GM12878 (cell line): ENCODE measurements around the gene CCDC47. TPM values are rescaled to one million over a fixed set of nuclear protein-coding genes. Genes with fewer than 3 reads are reported as not detected.
A peak's percentile ranks its signal among the peaks of the same experiment; 100 is the strongest.

ENCODE experiments used
- ATAC-seq: fragments of 200-7000 bp; cut with Tn5 transposase; 3 replicates; pipeline ENCODE4 v1.9.1; 2020; ENCODE audit warnings: mild to moderate bottlenecking, moderate library complexity
- BruUV-seq: library from RNA; stranded (reverse); fragments of 400-500 nt; replicated peaks from 2 replicates; lab custom pipeline; 2021; lab: Mats Ljungman, UMichigan
- CTCF ChIA-PET: fragments of 300-600 bp; sonication (Branson Sonifier 250); formaldehyde crosslinking; extraction: SDS; loops from one replicate; lab custom pipeline; 2021; ENCODE audit warnings: inconsistent platforms; lab: Yijun Ruan, JAX
- POLR2A ChIA-PET: fragments of 350-600 bp; formaldehyde crosslinking; extraction: SDS; loops from one replicate; lab custom pipeline; 2021; ENCODE audit warnings: inconsistent platforms; lab: Charles Lee
- RAD21 ChIA-PET: fragments of 300-600 bp; sonication (Branson Sonifier 250); formaldehyde crosslinking; loops from one replicate; lab custom pipeline; 2023; ENCODE audit warnings: antibody characterized with exemption; ENCODE audit not compliant: unreplicated experiment; lab: Charles Lee
- SMC1A ChIA-PET: fragments of 300-600 bp; sonication (Branson Sonifier 250); formaldehyde crosslinking; loops from one replicate; lab custom pipeline; 2023; ENCODE audit not compliant: unreplicated experiment, uncharacterized antibody; lab: Charles Lee
- DNase-seq: peaks from one replicate; pipeline ENCODE4 v3.0.0-alpha.2; 2011; ENCODE audit warnings: low read depth, low spot score
- FAIRE-seq: peaks from 3 replicates; lab custom pipeline; 2011; peaks lifted over from hg19 to GRCh38; lab: Jason Lieb, UNC
- H2AFZ ChIP-seq: 2 replicates; pipeline ENCODE4 v1.6.0; 2011; ENCODE audit warnings: low read depth, low read length, control low read depth; ENCODE audit not compliant: control insufficient read depth
- H3K27ac ChIP-seq: 2 replicates; pipeline ENCODE4 v1.5.1; 2011; ENCODE audit warnings: control low read depth; ENCODE audit not compliant: control insufficient read depth, insufficient read depth
- H3K27me3 ChIP-seq, 2 experiments: replicated peaks in 1 of 2; 2 replicates each; pipeline versions ENCODE4 v1.6.0 to v1.6.1; 2011; ENCODE audit warnings: low read length in 1 of 2; ENCODE audit not compliant: control insufficient read depth in 2 of 2, insufficient read depth in 2 of 2
- H3K36me3 ChIP-seq, 2 experiments: 2 replicates each; pipeline ENCODE4 v1.5.1; 2011; ENCODE audit warnings: low read length in 1 of 2; ENCODE audit not compliant: control insufficient read depth in 2 of 2, insufficient read depth in 2 of 2
- H3K4me1 ChIP-seq: 2 replicates; pipeline ENCODE4 v1.6.1; 2011; ENCODE audit warnings: mild to moderate bottlenecking, low read length, moderate library complexity, mixed read lengths; ENCODE audit not compliant: control insufficient read depth, insufficient read depth
- H3K4me2 ChIP-seq: 2 replicates; pipeline ENCODE4 v1.6.0; 2011; ENCODE audit warnings: control low read depth; ENCODE audit not compliant: control insufficient read depth, insufficient read depth
- H3K4me3 ChIP-seq: fragments of 200-600 bp; sonication (generic); 2 replicates; pipeline ENCODE4 v1.5.1; 2016
- H3K79me2 ChIP-seq: 2 replicates; pipeline ENCODE4 v1.6.0; 2011; ENCODE audit warnings: low read length; ENCODE audit not compliant: control insufficient read depth, insufficient read depth
- H3K9ac ChIP-seq: 2 replicates; pipeline ENCODE4 v1.8.0; 2011; ENCODE audit warnings: low read length, control low read depth, mixed read lengths; ENCODE audit not compliant: control insufficient read depth, insufficient read depth
- H3K9me3 ChIP-seq: replicated peaks from 3 replicates; pipeline ENCODE4 v1.5.1; 2011; ENCODE audit warnings: mild to moderate bottlenecking, low read length; ENCODE audit not compliant: control insufficient read depth, insufficient read depth
- H4K20me1 ChIP-seq: 2 replicates; pipeline ENCODE4 v1.6.0; 2011; ENCODE audit not compliant: control insufficient read depth, insufficient read depth
- ATF2 ChIP-seq: IDR thresholded peaks from 2 replicates; pipeline ENCODE4 v1.6.1; 2012; ENCODE audit warnings: low read length, inconsistent platforms
- BMI1 ChIP-seq: fragments of 450-650 bp; IDR thresholded peaks from 2 replicates; pipeline ENCODE4 v1.6.1; 2016; ENCODE audit warnings: mild to moderate bottlenecking, moderate library complexity, borderline replicate concordance
- HDAC2 ChIP-seq: fragments of 200-600 bp; sonication (generic); IDR thresholded peaks from 2 replicates; pipeline ENCODE4 v1.6.1; 2017
- NFIC ChIP-seq: IDR thresholded peaks from 2 replicates; pipeline ENCODE4 v1.6.1; 2012; ENCODE audit warnings: low read depth, mild to moderate bottlenecking, inconsistent platforms, low read length, moderate library complexity
- NFYB ChIP-seq: IDR thresholded peaks from 2 replicates; pipeline ENCODE4 v1.6.1; 2011; ENCODE audit warnings: low read depth, mild to moderate bottlenecking, low read length, improper control_type of control experiment, moderate library complexity; ENCODE audit not compliant: insufficient read depth
- POLR2A ChIP-seq: IDR thresholded peaks from 2 replicates; pipeline ENCODE4 v1.6.1; 2011; ENCODE audit warnings: low read depth, mild to moderate bottlenecking, low read length
- POLR2AphosphoS5 ChIP-seq: IDR thresholded peaks from 2 replicates; pipeline ENCODE4 v1.6.1; 2011; ENCODE audit warnings: mild to moderate bottlenecking, low read length, inconsistent platforms
- PRDM15 ChIP-seq: fragments of 450-650 bp; formaldehyde crosslinking; IDR thresholded peaks from 2 replicates; pipeline ENCODE4 v1.4.0; 2020; ENCODE audit warnings: mild to moderate bottlenecking, moderate library complexity
- SMC3 ChIP-seq: IDR thresholded peaks from 2 replicates; pipeline ENCODE4 v1.6.1; 2011; ENCODE audit warnings: low read length, improper control_type of control experiment, borderline replicate concordance
- TCF7 ChIP-seq: IDR thresholded peaks from 2 replicates; pipeline ENCODE4 v1.6.1; 2014; ENCODE audit warnings: antibody characterized with exemption, borderline replicate concordance
- ZNF592 ChIP-seq: fragments of 450-650 bp; IDR thresholded peaks from 2 replicates; pipeline ENCODE4 v1.6.1; 2017; ENCODE audit warnings: mild to moderate bottlenecking, moderate library complexity
- WGBS: methylation state at CpG from one replicate; pipeline ENCODE4 v1.1.6; 2016; ENCODE audit warnings: low lambda C conversion rate; ENCODE audit not compliant: insufficient replicate concordance, insufficient coverage; ENCODE audit errors: missing lambda C conversion rate; 5-methylcytosine and 5-hydroxymethylcytosine counted together
- in situ Hi-C: fragments of 300-500 bp; cut with MboI; formaldehyde crosslinking; loops from 9 replicates; pipeline ENCODE4 v1.14.3; 2018; ENCODE audit warnings: mixed read lengths
- intact Hi-C: fragments of 100-400 bp; cut with micrococcal nuclease; formaldehyde crosslinking; loops from one replicate; pipeline ENCODE4 v1.14.2; 2022; ENCODE audit not compliant: unreplicated experiment
- polyA plus RNA-seq, 11 experiments: library from polyadenylated mRNA; depleted of rRNA in 4 of 11; unstranded in 6 of 11; stranded (reverse) in 5 of 11; fragments of >200 nt; fragmentation: Nextera tagmentation in 4 of 11; fragmentation: Illumina TruSeq in 1 of 11; extraction: Ambion mirVana in 4 of 11; extraction: Trizol in 1 of 11; gene quantifications; 1 replicate in 1 of 11; 2 replicates in 10 of 11; pipeline versions ENCODE4 v1.2.1 to v1.2.3, GENCODE V29; 2011 to 2016; ENCODE audit warnings: inconsistent platforms in 2 of 11, missing spikeins in 2 of 11, low read depth in 1 of 11
- total RNA-seq, 4 experiments: library from RNA; depleted of rRNA in 3 of 4; stranded (reverse); fragments of >200 nt in 3 of 4; fragmentation: Illumina TruSeq in 1 of 4; extraction: Trizol in 1 of 4; gene quantifications; 2 replicates each; pipeline versions ENCODE4 v1.2.1 to v1.2.3, GENCODE V29; 2013 to 2021

CCDC47 gene
- total and polyA plus RNA-seq, 10 of the 15 experiments (the other 5 are each of a cell fraction or from before 2014, with no cell fraction given), result 13.6 to 81.4 (median 58.9) TPM

- no peaks in the 10 kb centered on the region for H3K9me3 ChIP-seq
- POLR2A ChIA-PET, result interaction anchor here (0.7 to 2.6 kb wide), 6 partner anchors 8 to 78 kb away, joined by 3 to 17 read pairs (median 6); partner anchors contain the start of genes CCDC47, DDX42 and MAP3K3
- peaks cover 14 to 23% of the 10 kb centered on the region in 2 experiments; a peak in 3 of 4 replicates for H3K36me3 ChIP-seq
- no TSS peak for BruUV-seq
- peaks cover 28% of the 10 kb centered on the region for H3K4me1 ChIP-seq
- intact Hi-C loops (loop anchor here (2.0 to 10.0 kb wide), 4 partner anchors 73 to 271 kb away; partner anchors contain the start of genes DCAF7, MAP3K3 and SMARCD2), in situ Hi-C loops (no loop called here)
- H3K4me3 ChIP-seq, result 0 out of 2 replicates have a peak overlapping the region, but pooled peaks have one; percentile 4
- SMC1A ChIA-PET, result interaction anchor here (0.7 to 1.7 kb wide), 3 partner anchors 47 to 90 kb away, joined by 3 to 6 read pairs (median 4); no protein-coding TSS in a partner anchor
- no peaks in the 10 kb centered on the region for H4K20me1 ChIP-seq
- no peak for DNase-seq
- RAD21 ChIA-PET, result interaction anchor here (1.4 to 2.1 kb wide), 3 partner anchors 74 to 271 kb away, joined by 4 to 8 read pairs (median 4); partner anchors contain the start of gene MAP3K3
- no peak for ATAC-seq
- CTCF ChIA-PET, result interaction anchor here (0.9 to 3.3 kb wide), 11 partner anchors 10 to 453 kb away, joined by 3 to 12 read pairs (median 3); no protein-coding TSS in a partner anchor
- WGBS, result 63% methylated on average over 6 of the region's 6 CpGs
- H3K9ac ChIP-seq, result no peak overlapping the region; the same call in 1 of the 2 replicates
- H3K79me2 ChIP-seq, result peaks cover 42% of the 10 kb centered on the region
- H3K27ac ChIP-seq, result peak overlapping the region; percentile 94
- no peak overlapping the region for H2AFZ ChIP-seq
- H3K4me2 ChIP-seq, result peak overlapping the region; percentile 84
- H3K27me3 ChIP-seq, result no peaks in the 10 kb centered on the region
- FAIRE-seq, result no peak
- TF ChIP-seq HDAC2, result no peak
- TF ChIP-seq POLR2A, result peak; percentile 68
- TF ChIP-seq POLR2AphosphoS5, result peak; percentile 50
- TF ChIP-seq TCF7, result no peak
- TF ChIP-seq NFIC, result peak; percentile 17; the same call in 1 of the 2 replicates
- no peak for TF ChIP-seq PRDM15 (CRISPR knock-in tag)
- no peak for TF ChIP-seq SMC3
- no peak for TF ChIP-seq ZNF592
- no peak for TF ChIP-seq ATF2
- TF ChIP-seq NFYB, result no peak
- TF ChIP-seq BMI1, result no peak
Observed at GRCh38 chr17:63695889-63696288, 77.5 kb downstream of the CCDC47 start.
